Caco-2 (cell line): ENCODE measurements around the gene EEIG1. TPM values are rescaled to one million over a fixed set of nuclear protein-coding genes. Genes with fewer than 3 reads are reported as not detected.

Experiments
- BruUV-seq: library from RNA; stranded (reverse); fragments of 400-500 nt; replicated peaks from 2 replicates; lab custom pipeline; 2021; lab: Mats Ljungman, UMichigan
- CTCF ChIA-PET: fragments of 300-600 bp; sonication (Branson Sonifier 250); formaldehyde crosslinking; loops from one replicate; lab custom pipeline; 2022; ENCODE audit warnings: antibody characterized with exemption; lab: Charles Lee
- POLR2A ChIA-PET: fragments of 300-600 bp; sonication (Branson Sonifier 250); formaldehyde crosslinking; loops from one replicate; lab custom pipeline; 2022; ENCODE audit warnings: antibody characterized with exemption; lab: Charles Lee
- DNase-seq, 2 experiments: peaks; one replicate each; pipeline versions ENCODE4 v3.0.0 to v3.0.0-alpha.2; 2020 to 2022
- H3K27me3 ChIP-seq: replicated peaks from 2 replicates; pipeline ENCODE4 v1.6.0; 2011; ENCODE audit warnings: low read length; ENCODE audit not compliant: control insufficient read depth, insufficient read depth
- H3K36me3 ChIP-seq: 2 replicates; pipeline ENCODE4 v1.5.1; 2011; ENCODE audit warnings: low read length; ENCODE audit not compliant: control insufficient read depth, insufficient read depth
- H3K4me1 ChIP-seq: fragments of 250-450 bp; sonication (Bioruptor Pico); 2 replicates; pipeline ENCODE4 v1.5.1; 2020; ENCODE audit warnings: mild to moderate bottlenecking
- H3K4me3 ChIP-seq: 2 replicates; pipeline ENCODE4 v1.5.1; 2011; ENCODE audit warnings: low read depth, mild to moderate bottlenecking, control low read depth, low read length
- H3K9me3 ChIP-seq: fragments of 250-450 bp; sonication (Bioruptor Pico); 2 replicates; pipeline ENCODE4 v1.5.1; 2020; ENCODE audit warnings: mild to moderate bottlenecking, moderate library complexity
- H3K27ac Mint-ChIP-seq: one replicate; pipeline ENCODE4 v1.8.0; 2022; ENCODE audit warnings: mixed read lengths; ENCODE audit not compliant: unreplicated experiment
- H3K27me3 Mint-ChIP-seq: one replicate; pipeline ENCODE4 v1.8.0; 2022; ENCODE audit warnings: mixed read lengths; ENCODE audit not compliant: insufficient read depth, unreplicated experiment
- H3K36me3 Mint-ChIP-seq: one replicate; pipeline ENCODE4 v1.8.0; 2022; ENCODE audit warnings: mild to moderate bottlenecking, mixed read lengths; ENCODE audit not compliant: insufficient read depth, unreplicated experiment
- H3K4me1 Mint-ChIP-seq: one replicate; pipeline ENCODE4 v1.8.0; 2022; ENCODE audit warnings: low read depth, mixed read lengths; ENCODE audit not compliant: unreplicated experiment
- H3K4me3 Mint-ChIP-seq: one replicate; pipeline ENCODE4 v1.8.0; 2022; ENCODE audit warnings: mild to moderate bottlenecking, moderate library complexity, mixed read lengths; ENCODE audit not compliant: unreplicated experiment
- H3K9me3 Mint-ChIP-seq: one replicate; pipeline ENCODE4 v1.8.0; 2022; ENCODE audit warnings: mixed read lengths; ENCODE audit not compliant: unreplicated experiment
- CTCF ChIP-seq, 2 experiments: fragments of 200-600 bp in 1 of 2; IDR thresholded peaks; 1 replicate in 1 of 2; 2 replicates in 1 of 2; pipeline versions ENCODE4 v1.5.1 to v1.8.0; 2011 to 2022; ENCODE audit warnings: antibody characterized with exemption in 1 of 2, control low read depth in 1 of 2, inconsistent platforms in 1 of 2, low read depth in 1 of 2, low read length in 1 of 2, mild to moderate bottlenecking in 1 of 2, moderate library complexity in 1 of 2; ENCODE audit not compliant: insufficient read depth in 1 of 2, severe bottlenecking in 1 of 2, unreplicated experiment in 1 of 2
- intact Hi-C: fragments of 100-400 bp; cut with micrococcal nuclease; formaldehyde crosslinking; loops from one replicate; pipeline ENCODE4 v1.10.0; 2022; ENCODE audit not compliant: unreplicated experiment
- total RNA-seq: library from RNA; stranded (reverse); gene quantifications from 2 replicates; pipeline ENCODE4 v1.2.3, GENCODE V29; 2022

EEIG1 gene
- total RNA-seq, 1 experiment from 2014 or later = 47.1 TPM

- no peaks in the 10 kb centered on the region for H3K27me3 ChIP-seq
- CTCF ChIA-PET = interaction anchor here (0.6 kb wide), 1 partner anchor 22 kb away, joined by 4 read pairs; no protein-coding TSS in a partner anchor
- peaks cover 14% of the 10 kb centered on the region for H3K4me1 Mint-ChIP-seq
- no peak for TF ChIP-seq CTCF (IDR thresholded peaks at IDR 0.05; ENCODE audit: insufficient read depth in 1 of 2, low read depth in 1 of 2, low read length in 1 of 2, severe bottlenecking in 1 of 2, unreplicated experiment in 1 of 2)
- no peak overlapping the region for H3K27ac Mint-ChIP-seq
- H3K36me3 Mint-ChIP-seq = no peaks in the 10 kb centered on the region
- intact Hi-C loops = no loop called here
- POLR2A ChIA-PET = no interaction called here
- DNase-seq = no peak
- H3K4me3 ChIP-seq = no peak overlapping the region
- no peaks in the 10 kb centered on the region for H3K9me3 ChIP-seq
- no TSS peak for BruUV-seq
- peaks cover 12% of the 10 kb centered on the region for H3K4me1 ChIP-seq
- no peak overlapping the region for H3K4me3 Mint-ChIP-seq
- H3K36me3 ChIP-seq = no peaks in the 10 kb centered on the region
- no peaks in the 10 kb centered on the region for H3K9me3 Mint-ChIP-seq
- no peaks in the 10 kb centered on the region for H3K27me3 Mint-ChIP-seq
Observed at GRCh38 chr9:127989094-127989493, 8.3 kb upstream of the EEIG1 start.

GRCh38 chr9:127987103-127987614 is 6.4 kb upstream of the EEIG1 start:
- TF ChIP-seq CTCF (IDR thresholded peaks at IDR 0.05; ENCODE audit: insufficient read depth in 1 of 2, low read depth in 1 of 2, low read length in 1 of 2, severe bottlenecking in 1 of 2, unreplicated experiment in 1 of 2) = no peak
- H3K27ac Mint-ChIP-seq = no peak overlapping the region
- no peak overlapping the region for H3K4me3 Mint-ChIP-seq
- H3K4me1 Mint-ChIP-seq = peaks cover 14% of the 10 kb centered on the region
- H3K9me3 ChIP-seq = no peaks in the 10 kb centered on the region
- BruUV-seq = no TSS peak
- H3K4me3 ChIP-seq = no peak overlapping the region
- H3K4me1 ChIP-seq = peaks cover 12% of the 10 kb centered on the region
- no peaks in the 10 kb centered on the region for H3K9me3 Mint-ChIP-seq
- no peak for DNase-seq
- H3K27me3 ChIP-seq = no peaks in the 10 kb centered on the region
- no peaks in the 10 kb centered on the region for H3K27me3 Mint-ChIP-seq
- CTCF ChIA-PET = no interaction called here
- no peaks in the 10 kb centered on the region for H3K36me3 Mint-ChIP-seq
- H3K36me3 ChIP-seq = no peaks in the 10 kb centered on the region
- POLR2A ChIA-PET = no interaction called here
- intact Hi-C loops = no loop called here

GRCh38 chr9:127985011-127985410 is 4.2 kb upstream of the EEIG1 start:
- no peak for TF ChIP-seq CTCF (IDR thresholded peaks at IDR 0.05; ENCODE audit: insufficient read depth in 1 of 2, low read depth in 1 of 2, low read length in 1 of 2, severe bottlenecking in 1 of 2, unreplicated experiment in 1 of 2)
- H3K4me1 Mint-ChIP-seq = peaks cover 23% of the 10 kb centered on the region
- DNase-seq = no peak
- no peaks in the 10 kb centered on the region for H3K9me3 ChIP-seq
- CTCF ChIA-PET = no interaction called here
- H3K4me3 Mint-ChIP-seq = no peak overlapping the region
- peaks cover 9% of the 10 kb centered on the region; the same call in 1 of the 2 replicates for H3K4me1 ChIP-seq
- intact Hi-C loops = no loop called here
- H3K9me3 Mint-ChIP-seq = no peaks in the 10 kb centered on the region
- H3K36me3 ChIP-seq = no peaks in the 10 kb centered on the region
- H3K27ac Mint-ChIP-seq = no peak overlapping the region
- no TSS peak for BruUV-seq
- H3K27me3 ChIP-seq = no peaks in the 10 kb centered on the region
- H3K36me3 Mint-ChIP-seq = peaks cover 2% of the 10 kb centered on the region
- H3K4me3 ChIP-seq = no peak overlapping the region
- POLR2A ChIA-PET = interaction anchor here (0.6 kb wide), 1 partner anchor 117 kb away, joined by 4 read pairs; no protein-coding TSS in a partner anchor
- no peaks in the 10 kb centered on the region for H3K27me3 Mint-ChIP-seq
